ENCODE data around the gene ZBTB7B. TPM values are rescaled to one million over a fixed set of nuclear protein-coding genes. Genes with fewer than 3 reads are reported as not detected.

Gene ZBTB7B
- total and polyA plus RNA-seq, 9 of the 15 experiments (the other 6 are each of a cell fraction or from before 2014, with no cell fraction given): 0.04 to 46.5 (median 15.2) TPM

DNA sequence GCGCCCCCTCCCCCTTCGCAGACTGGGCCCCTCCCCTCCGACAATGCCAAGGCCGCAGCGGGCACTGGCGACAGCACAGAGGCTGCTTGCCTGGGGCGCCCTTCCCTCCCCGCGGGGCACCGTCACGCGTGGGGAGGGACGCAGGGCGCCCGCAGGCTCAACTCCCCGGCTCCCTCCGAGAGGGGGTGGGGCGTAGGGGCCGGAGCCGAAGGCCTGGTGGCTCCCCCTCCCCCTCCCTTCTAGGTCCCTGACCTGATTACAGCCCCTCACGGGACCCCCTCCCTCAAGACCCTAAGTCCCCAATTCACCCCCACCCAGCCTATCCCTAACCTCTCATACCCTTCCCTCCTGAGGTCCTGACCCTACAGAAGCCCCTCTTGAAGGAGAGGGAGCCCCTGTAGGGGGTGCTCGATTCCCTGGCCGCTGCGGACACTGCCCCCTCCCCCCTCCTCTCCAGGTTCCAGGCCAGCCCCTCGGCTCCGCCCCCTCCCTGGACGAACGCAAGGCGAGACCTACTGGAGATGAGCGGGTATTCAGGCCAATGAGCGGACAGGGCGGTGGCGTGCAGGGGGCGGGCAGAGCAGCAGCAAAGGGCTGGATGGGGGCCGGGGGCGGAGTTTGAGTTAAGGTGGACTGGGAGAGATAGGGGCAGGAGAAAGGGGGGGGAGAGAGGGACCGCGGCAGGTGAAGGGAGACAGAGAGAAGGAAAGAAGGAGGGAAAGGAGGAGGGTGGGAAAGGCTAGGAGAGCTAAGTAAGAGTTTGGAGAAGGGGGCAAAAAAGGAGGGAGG, 733 bp upstream of the ZBTB7B start (continued):
- TF ChIP-seq, protein P1, sequence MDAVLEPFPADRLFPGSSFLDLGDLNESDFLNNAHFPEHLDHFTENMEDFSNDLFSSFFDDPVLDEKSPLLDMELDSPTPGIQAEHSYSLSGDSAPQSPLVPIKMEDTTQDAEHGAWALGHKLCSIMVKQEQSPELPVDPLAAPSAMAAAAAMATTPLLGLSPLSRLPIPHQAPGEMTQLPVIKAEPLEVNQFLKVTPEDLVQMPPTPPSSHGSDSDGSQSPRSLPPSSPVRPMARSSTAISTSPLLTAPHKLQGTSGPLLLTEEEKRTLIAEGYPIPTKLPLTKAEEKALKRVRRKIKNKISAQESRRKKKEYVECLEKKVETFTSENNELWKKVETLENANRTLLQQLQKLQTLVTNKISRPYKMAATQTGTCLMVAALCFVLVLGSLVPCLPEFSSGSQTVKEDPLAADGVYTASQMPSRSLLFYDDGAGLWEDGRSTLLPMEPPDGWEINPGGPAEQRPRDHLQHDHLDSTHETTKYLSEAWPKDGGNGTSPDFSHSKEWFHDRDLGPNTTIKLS (IDR thresholded peaks at IDR 0.05; ENCODE audit: borderline replicate concordance, low read depth): peak; percentile 62; the same call in 1 of the 2 replicates
- TF ChIP-seq RBM39 (optimal IDR thresholded peaks at IDR 0.05; ENCODE audit: low read depth, low read length): no peak
- TF ChIP-seq BDP1 (IDR thresholded peaks at IDR 0.05; ENCODE audit: insufficient read depth, insufficient read length): no peak
- peak in 1 of 2 experiments; percentile 43; a peak in 1 of 4 replicates for TF ChIP-seq SRF (CRISPR knock-in tag; IDR thresholded peaks at IDR 0.05)
- TF ChIP-seq HSF4 (CRISPR knock-in tag; IDR thresholded peaks at IDR 0.05; ENCODE audit: borderline replicate concordance): no peak
- TF ChIP-seq CCAR2 (IDR thresholded peaks at IDR 0.05; ENCODE audit: low read depth, low read length): no peak
- TF ChIP-seq LEF1 (IDR thresholded peaks at IDR 0.05): peak; percentile 86
- no peak for TF ChIP-seq ZNF699 (CRISPR knock-in tag; IDR thresholded peaks at IDR 0.05; ENCODE audit: insufficient replicate concordance)
- TF ChIP-seq, protein P2, sequence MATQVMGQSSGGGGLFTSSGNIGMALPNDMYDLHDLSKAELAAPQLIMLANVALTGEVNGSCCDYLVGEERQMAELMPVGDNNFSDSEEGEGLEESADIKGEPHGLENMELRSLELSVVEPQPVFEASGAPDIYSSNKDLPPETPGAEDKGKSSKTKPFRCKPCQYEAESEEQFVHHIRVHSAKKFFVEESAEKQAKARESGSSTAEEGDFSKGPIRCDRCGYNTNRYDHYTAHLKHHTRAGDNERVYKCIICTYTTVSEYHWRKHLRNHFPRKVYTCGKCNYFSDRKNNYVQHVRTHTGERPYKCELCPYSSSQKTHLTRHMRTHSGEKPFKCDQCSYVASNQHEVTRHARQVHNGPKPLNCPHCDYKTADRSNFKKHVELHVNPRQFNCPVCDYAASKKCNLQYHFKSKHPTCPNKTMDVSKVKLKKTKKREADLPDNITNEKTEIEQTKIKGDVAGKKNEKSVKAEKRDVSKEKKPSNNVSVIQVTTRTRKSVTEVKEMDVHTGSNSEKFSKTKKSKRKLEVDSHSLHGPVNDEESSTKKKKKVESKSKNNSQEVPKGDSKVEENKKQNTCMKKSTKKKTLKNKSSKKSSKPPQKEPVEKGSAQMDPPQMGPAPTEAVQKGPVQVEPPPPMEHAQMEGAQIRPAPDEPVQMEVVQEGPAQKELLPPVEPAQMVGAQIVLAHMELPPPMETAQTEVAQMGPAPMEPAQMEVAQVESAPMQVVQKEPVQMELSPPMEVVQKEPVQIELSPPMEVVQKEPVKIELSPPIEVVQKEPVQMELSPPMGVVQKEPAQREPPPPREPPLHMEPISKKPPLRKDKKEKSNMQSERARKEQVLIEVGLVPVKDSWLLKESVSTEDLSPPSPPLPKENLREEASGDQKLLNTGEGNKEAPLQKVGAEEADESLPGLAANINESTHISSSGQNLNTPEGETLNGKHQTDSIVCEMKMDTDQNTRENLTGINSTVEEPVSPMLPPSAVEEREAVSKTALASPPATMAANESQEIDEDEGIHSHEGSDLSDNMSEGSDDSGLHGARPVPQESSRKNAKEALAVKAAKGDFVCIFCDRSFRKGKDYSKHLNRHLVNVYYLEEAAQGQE (IDR thresholded peaks at IDR 0.05; ENCODE audit: borderline replicate concordance): no peak; the same call in 1 of the 2 replicates
- TF ChIP-seq, protein P2 (CRISPR knock-in tag; IDR thresholded peaks at IDR 0.05; ENCODE audit: low read depth): no peak
- no peak for TF ChIP-seq MTF1 (CRISPR knock-in tag; IDR thresholded peaks at IDR 0.05; ENCODE audit: borderline replicate concordance)
- TF ChIP-seq ZBTB1 (CRISPR knock-in tag; IDR thresholded peaks at IDR 0.05; ENCODE audit: borderline replicate concordance, low read depth): no peak
- TF ChIP-seq MXI1 (IDR thresholded peaks at IDR 0.05; ENCODE audit: low read depth, low read length): peak; percentile 26; the same call in 1 of the 2 replicates
- no peak for TF ChIP-seq ZNF696 (CRISPR knock-in tag; conservative IDR thresholded peaks at IDR 0.05)
- no peak; the same call in 1 of the 2 replicates for TF ChIP-seq POLR2AphosphoS5 (IDR thresholded peaks at IDR 0.05; ENCODE audit: control insufficient read depth, insufficient read depth, low read depth, low read length)
- TF ChIP-seq PHB (CRISPR knock-in tag; IDR thresholded peaks at IDR 0.05): no peak
- TF ChIP-seq PML (IDR thresholded peaks at IDR 0.05; ENCODE audit: low read length): no peak
- TF ChIP-seq PCBP1 (IDR thresholded peaks at IDR 0.05; ENCODE audit: low read depth, low read length, poor library complexity, severe bottlenecking): peak; percentile 6
- TF ChIP-seq FOS (IDR thresholded peaks at IDR 0.05; ENCODE audit: extremely low read depth, insufficient read length): peak; percentile 84

Data from K562 (cell line).